ENCODE data around the gene METTL25.

- TF ChIP-seq NRF1 (IDR thresholded peaks at IDR 0.05; ENCODE audit: low read depth, low read length) (no peak), USF2 (IDR thresholded peaks at IDR 0.05; ENCODE audit: low read length) (no peak), MAX (IDR thresholded peaks at IDR 0.05) (no peak), EZH2 (IDR thresholded peaks at IDR 0.05; ENCODE audit: low read depth, low read length, severe bottlenecking) (no peak), BCL11A (IDR thresholded peaks at IDR 0.05; ENCODE audit: low read depth in 2 of 2, low read length in 2 of 2) (no peak), CTCF (IDR thresholded peaks at IDR 0.05; ENCODE audit: control extremely low read depth in 1 of 3, insufficient read depth in 1 of 3, low read depth in 1 of 3, low read length in 3 of 3) (no peak), POLR2A (IDR thresholded peaks at IDR 0.05; ENCODE audit: control extremely low read depth in 1 of 2, low read depth in 2 of 2, low read length in 2 of 2) (no peak), HDAC6 (IDR thresholded peaks at IDR 0.05; ENCODE audit: low read depth, low read length) (no peak), EP300 (IDR thresholded peaks at IDR 0.05; ENCODE audit: borderline replicate concordance in 1 of 2, low read depth in 2 of 2, low read length in 2 of 2) (no peak), GABPA (IDR thresholded peaks at IDR 0.05; ENCODE audit: borderline replicate concordance, insufficient read depth, low read length) (no peak), RAD21 (IDR thresholded peaks at IDR 0.05 in 1 of 2, conservative IDR thresholded peaks at IDR 0.05 in 1 of 2; ENCODE audit: low read depth in 2 of 2, low read length in 2 of 2) (no peak)
Observed at GRCh38 chr12:82458101-82458500, 99.8 kb downstream of the METTL25 start.
